H1 (cell line): Measurements from ENCODE around the gene TCFL5. TPM values are rescaled to one million over a fixed set of nuclear protein-coding genes. Genes with fewer than 3 reads are reported as not detected.

ENCODE experiments used
- BCL11A ChIP-seq, 2 experiments: IDR thresholded peaks; one replicate each; pipeline ENCODE4 v1.6.1; 2011; ENCODE audit warnings: low read depth in 2 of 2, low read length in 2 of 2, mild to moderate bottlenecking in 2 of 2
- CHD1 ChIP-seq: IDR thresholded peaks from 2 replicates; pipeline ENCODE4 v1.6.1; 2012; ENCODE audit warnings: low read depth, low read length, improper control_type of control experiment
- polyA plus RNA-seq, 7 experiments: library from polyadenylated mRNA; depleted of rRNA in 3 of 7; stranded (reverse) in 5 of 7; unstranded in 2 of 7; fragments of >200 nt in 5 of 7; fragments of 200-250 nt in 2 of 7; gene quantifications; 1 replicate in 5 of 7; 2 replicates in 1 of 7; 4 replicates in 1 of 7; pipeline versions ENCODE4 v1.2.1 to v1.2.3, GENCODE V29; 2011 to 2013; ENCODE audit warnings: missing spikeins in 2 of 7, mixed read lengths in 2 of 7
- total RNA-seq: library from RNA; stranded (reverse); fragmentation: NEBNext Ultra II Directional; extraction: Animal tissue kit (Norgen Biotek cat#: 25700); gene quantifications from 2 replicates; pipeline ENCODE4 v1.2.1, GENCODE V29; 2021

Gene TCFL5
- total and polyA plus RNA-seq, 2 of the 8 experiments (the other 6 are each of a cell fraction or from before 2014, with no cell fraction given), result 6.2 to 15.0 TPM

GRCh38 chr20:62872184-62872847 lies 10.7 kb upstream of the TCFL5 start (continued):
- TF ChIP-seq BCL11A (IDR thresholded peaks at IDR 0.05; ENCODE audit: low read depth in 2 of 2, low read length in 2 of 2), result no peak
- no peak for TF ChIP-seq CHD1
